GM13976 (cell line): ENCODE data around the gene TPRN.

Experiments used
- DNase-seq: peaks from one replicate; pipeline ENCODE4 v3.0.0; 2012; ENCODE audit warnings: low spot score
- CTCF ChIP-seq: IDR thresholded peaks from 2 replicates; pipeline ENCODE4 v1.5.1; 2012; ENCODE audit warnings: borderline replicate concordance, mild to moderate bottlenecking; ENCODE audit not compliant: insufficient read depth; ENCODE audit errors: extremely low read depth, missing control alignments, control extremely low read depth
- in situ Hi-C: fragments of 300-500 bp; cut with MboI; formaldehyde crosslinking; loops from one replicate; pipeline ENCODE4 v1.12.0; 2022; ENCODE audit warnings: low sequenced_read_pairs, mixed read lengths, inconsistent platforms; ENCODE audit not compliant: unreplicated experiment

TPRN gene

DNA sequence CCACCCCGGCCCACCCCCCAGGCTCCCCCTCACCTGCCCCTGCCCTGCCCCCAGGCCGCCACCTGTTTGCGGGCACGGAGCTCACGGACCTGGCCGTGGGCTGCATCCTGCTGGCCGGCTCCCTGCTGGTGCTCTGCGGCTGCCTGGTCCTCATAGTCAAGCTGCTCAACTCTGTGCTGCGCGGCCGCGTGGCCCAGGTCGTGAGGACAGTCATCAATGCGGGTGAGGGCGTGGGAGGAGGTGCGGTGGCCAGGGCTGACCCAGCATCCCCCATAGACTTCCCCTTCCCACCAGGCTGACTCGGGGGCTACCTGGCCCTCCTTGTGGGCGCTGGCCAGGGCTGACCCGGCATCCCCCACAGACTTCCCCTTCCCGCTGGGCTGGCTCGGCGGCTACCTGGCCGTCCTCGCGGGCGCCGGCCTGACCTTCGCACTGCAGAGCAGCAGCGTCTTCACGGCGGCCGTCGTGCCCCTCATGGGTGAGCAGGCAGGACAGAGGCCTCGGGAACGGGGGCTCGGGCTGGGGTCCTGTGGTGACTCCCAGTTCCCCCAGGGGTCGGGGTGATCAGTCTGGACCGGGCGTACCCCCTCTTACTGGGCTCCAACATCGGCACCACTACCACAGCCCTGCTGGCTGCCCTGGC, 33.6 kb upstream of the TPRN start:
- no peak for TF ChIP-seq CTCF
- in situ Hi-C loops: no loop called here
- DNase-seq: no peak

DNA sequence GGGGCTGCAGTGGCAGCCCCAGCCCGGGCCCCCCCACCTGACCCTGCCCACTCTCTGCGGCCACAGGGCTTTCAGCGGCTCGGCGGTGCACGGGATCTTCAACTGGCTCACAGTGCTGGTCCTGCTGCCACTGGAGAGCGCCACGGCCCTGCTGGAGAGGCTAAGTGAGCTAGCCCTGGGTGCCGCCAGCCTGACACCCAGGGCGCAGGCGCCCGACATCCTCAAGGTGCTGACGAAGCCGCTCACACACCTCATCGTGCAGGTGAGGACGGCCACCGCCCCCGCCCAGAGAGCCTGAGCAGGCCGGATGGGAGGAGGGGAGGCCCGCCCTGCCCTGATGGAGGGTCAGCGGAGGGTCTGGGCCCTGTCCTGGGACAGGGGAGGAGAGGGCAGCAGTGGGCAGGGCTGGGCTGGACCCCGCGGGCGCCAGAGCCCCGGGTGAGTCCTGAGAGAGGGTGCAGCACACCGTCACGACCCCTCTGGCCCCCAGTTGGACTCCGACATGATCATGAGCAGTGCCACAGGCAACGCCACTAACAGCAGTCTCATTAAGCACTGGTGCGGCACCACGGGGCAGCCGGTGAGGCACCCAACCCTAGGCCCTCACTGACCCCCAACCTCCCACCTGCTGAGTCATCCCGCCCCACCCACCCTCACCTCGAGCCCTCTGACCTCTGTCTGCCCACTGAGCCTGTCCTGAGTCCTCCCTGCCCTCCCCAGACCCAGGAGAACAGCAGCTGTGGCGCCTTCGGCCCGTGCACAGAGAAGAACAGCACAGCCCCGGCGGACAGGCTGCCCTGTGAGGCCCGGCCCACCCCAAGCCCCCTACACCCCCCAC, 32.8 kb upstream of the TPRN start:
- no peak for DNase-seq
- in situ Hi-C loops: no loop called here
- no peak for TF ChIP-seq CTCF

- no peak for DNase-seq
- TF ChIP-seq CTCF: no peak
- in situ Hi-C loops: no loop called here
Measured at GRCh38 chr9:137232510-137232909, 32.0 kb upstream of the TPRN start.

DNA sequence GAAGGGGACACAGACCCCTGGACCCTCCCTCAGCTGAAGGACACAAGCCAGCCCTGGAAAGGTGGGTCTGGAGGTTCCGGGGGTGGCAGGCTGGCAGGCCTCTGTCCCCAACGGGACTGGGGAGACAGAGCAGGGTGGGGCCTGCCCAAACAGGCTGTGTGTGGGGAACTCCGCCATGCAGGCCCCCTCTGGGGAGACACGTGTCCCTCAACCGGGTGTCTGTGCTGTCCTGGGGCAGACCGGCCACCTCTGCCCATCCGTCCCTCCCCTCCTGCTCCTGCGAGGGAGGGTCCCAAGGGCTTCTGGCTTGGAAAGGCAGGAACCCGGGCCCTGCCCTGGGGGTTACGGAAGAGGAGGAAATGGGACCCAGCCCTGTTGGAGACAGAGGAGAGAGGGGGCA, 31.6 kb upstream of the TPRN start:
- DNase-seq: no peak
- no peak for TF ChIP-seq CTCF
- in situ Hi-C loops: no loop called here

DNA sequence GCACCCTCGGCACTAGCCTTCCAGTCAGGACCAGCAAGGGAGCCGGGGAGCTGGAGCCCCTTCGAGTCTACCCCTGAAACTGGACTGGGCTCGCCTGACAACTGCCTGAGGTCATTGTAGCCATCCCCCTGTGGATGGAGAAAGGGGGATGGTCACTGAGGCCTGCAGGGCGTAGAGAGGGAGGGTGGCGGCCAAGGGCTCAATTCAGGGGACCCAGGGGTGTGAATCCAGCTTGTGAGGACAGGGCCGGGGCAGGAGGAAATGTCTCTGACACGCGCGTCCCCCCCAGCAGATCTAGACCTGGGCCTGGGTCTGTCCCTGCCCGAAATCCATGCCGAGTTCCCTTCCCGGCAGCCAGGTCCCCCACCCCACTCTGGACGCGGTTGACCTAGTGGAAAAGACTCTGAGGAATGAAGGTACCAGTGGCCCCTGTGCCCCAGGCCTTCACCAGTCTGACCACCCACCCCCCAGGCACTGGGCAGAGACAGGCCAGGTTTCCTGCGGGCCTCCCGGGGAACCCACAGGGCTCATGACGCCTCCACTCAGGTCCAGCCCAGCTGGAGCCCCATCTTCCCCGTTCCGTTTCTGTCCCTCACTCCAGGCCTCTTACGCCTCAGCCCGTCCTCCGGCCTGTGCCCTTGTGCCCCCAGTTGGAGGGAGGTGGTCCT, 31.0 kb upstream of the TPRN start:
- no peak for TF ChIP-seq CTCF
- in situ Hi-C loops: no loop called here
- no peak for DNase-seq

GRCh38 chr9:137230705-137231371, 30.3 kb upstream of the TPRN start, which contains the start of gene SLC34A3:
SLC34A3 (plus strand) TSS chr9:137230901; CDS start chr9:137231703, 802 bp downstream.
- in situ Hi-C loops: no loop called here
- TF ChIP-seq CTCF: no peak
- DNase-seq: no peak
